WTC11 (cell line): Measurements from ENCODE around the gene EIF4G1. TPM values are rescaled to one million over a fixed set of nuclear protein-coding genes. Genes with fewer than 3 reads are reported as not detected.
A peak's percentile ranks its signal among the peaks of the same experiment; 100 is the strongest.

Experiments
- ATAC-seq: fragments of 200-7000 bp; cut with Tn5 transposase; 2 replicates; pipeline ENCODE4 v1.10.0; 2021; ENCODE audit warnings: mild to moderate bottlenecking, moderate library complexity
- CTCF ChIA-PET: fragments of 300-600 bp; sonication (Branson Sonifier 250); formaldehyde crosslinking; loops from one replicate; lab custom pipeline; 2021; ENCODE audit warnings: antibody characterized with exemption; lab: Charles Lee
- POLR2A ChIA-PET: fragments of 350-600 bp; sonication (Branson Sonifier 250); formaldehyde crosslinking; loops from one replicate; lab custom pipeline; 2021; ENCODE audit warnings: antibody characterized with exemption; lab: Charles Lee
- DNase-seq: peaks from one replicate; pipeline ENCODE4 v3.0.0; 2021; ENCODE audit warnings: low spot score
- H3K27ac Mint-ChIP-seq: 2 replicates; pipeline ENCODE4 v1.8.0; 2021; ENCODE audit warnings: mixed read lengths
- H3K27me3 Mint-ChIP-seq: 2 replicates; pipeline ENCODE4 v1.8.0; 2021; ENCODE audit warnings: low read depth, mild to moderate bottlenecking, moderate library complexity, mixed read lengths
- H3K36me3 Mint-ChIP-seq: 2 replicates; pipeline ENCODE4 v1.8.0; 2021; ENCODE audit warnings: mixed read lengths
- H3K4me1 Mint-ChIP-seq: 2 replicates; pipeline ENCODE4 v1.8.0; 2022; ENCODE audit warnings: mixed read lengths
- H3K4me3 Mint-ChIP-seq: 2 replicates; pipeline ENCODE4 v1.8.0; 2021; ENCODE audit warnings: mild to moderate bottlenecking, moderate library complexity, mixed read lengths
- H3K9me3 Mint-ChIP-seq: 2 replicates; pipeline ENCODE4 v1.8.0; 2021; ENCODE audit warnings: mixed read lengths
- ATF1 ChIP-seq: sonication (generic); formaldehyde crosslinking; IDR thresholded peaks from 2 replicates; pipeline ENCODE4 v1.8.1; 2023; ENCODE audit warnings: mild to moderate bottlenecking, moderate library complexity, missing genetic modification reagents
- ELF4 ChIP-seq: sonication (generic); formaldehyde crosslinking; IDR thresholded peaks from 2 replicates; pipeline ENCODE4 v1.8.1; 2022; ENCODE audit warnings: low read depth, mild to moderate bottlenecking, moderate library complexity, missing genetic modification reagents
- FOXJ3 ChIP-seq: sonication (generic); formaldehyde crosslinking; IDR thresholded peaks from 2 replicates; pipeline ENCODE4 v1.9.0; 2021; ENCODE audit warnings: missing genetic modification reagents, mild to moderate bottlenecking, borderline replicate concordance
- FOXK1 ChIP-seq: sonication (generic); formaldehyde crosslinking; IDR thresholded peaks from 2 replicates; pipeline ENCODE4 v1.8.0; 2022; ENCODE audit warnings: mild to moderate bottlenecking, moderate library complexity, missing genetic modification reagents
- MYBL2 ChIP-seq: sonication (generic); formaldehyde crosslinking; IDR thresholded peaks from 2 replicates; pipeline ENCODE4 v1.8.1; 2023; ENCODE audit warnings: mild to moderate bottlenecking, moderate library complexity, missing genetic modification reagents
- NFE2L1 ChIP-seq: sonication (generic); formaldehyde crosslinking; IDR thresholded peaks from 2 replicates; pipeline ENCODE4 v1.8.1; 2023; ENCODE audit warnings: missing genetic modification reagents
- NR1H2 ChIP-seq: sonication (generic); formaldehyde crosslinking; IDR thresholded peaks from 2 replicates; pipeline ENCODE4 v1.9.0; 2021; ENCODE audit warnings: mild to moderate bottlenecking, moderate library complexity, missing genetic modification reagents
- NR3C1 ChIP-seq: sonication (generic); formaldehyde crosslinking; conservative IDR thresholded peaks from 2 replicates; pipeline ENCODE4 v1.8.1; 2023; ENCODE audit warnings: low read depth, mild to moderate bottlenecking, missing genetic modification reagents
- SMAD4 ChIP-seq: sonication (generic); formaldehyde crosslinking; IDR thresholded peaks from 2 replicates; pipeline ENCODE4 v1.8.0; 2022; ENCODE audit warnings: mild to moderate bottlenecking, missing genetic modification reagents
- SOX15 ChIP-seq: fragments of 250-450 bp; sonication (Bioruptor Pico); IDR thresholded peaks from 2 replicates; pipeline ENCODE4 v1.9.0; 2021; ENCODE audit warnings: mild to moderate bottlenecking
- SP1 ChIP-seq: sonication (generic); formaldehyde crosslinking; conservative IDR thresholded peaks from 2 replicates; pipeline ENCODE4 v1.8.1; 2022; ENCODE audit warnings: missing genetic modification reagents
- TP53 ChIP-seq: sonication (generic); formaldehyde crosslinking; IDR thresholded peaks from 2 replicates; pipeline ENCODE4 v1.8.1; 2023; ENCODE audit warnings: mild to moderate bottlenecking, missing genetic modification reagents
- total RNA-seq: library from RNA; stranded (reverse); gene quantifications from 3 replicates; pipeline ENCODE4 v1.2.3, GENCODE V29; 2021
- TF ChIP-seq, protein P1 (sequence below): fragments of 250-450 bp; sonication (Bioruptor Pico); IDR thresholded peaks from 2 replicates; pipeline ENCODE4 v2.1.2; 2022; ENCODE audit warnings: mild to moderate bottlenecking, moderate library complexity
- TF ChIP-seq, protein P2 (sequence below): sonication (generic); formaldehyde crosslinking; IDR thresholded peaks from 2 replicates; pipeline ENCODE4 v1.8.0; 2023; ENCODE audit warnings: missing genetic modification reagents, mild to moderate bottlenecking, borderline replicate concordance
- TF ChIP-seq, protein P3 (sequence below): sonication (generic); formaldehyde crosslinking; IDR thresholded peaks from 2 replicates; pipeline ENCODE4 v1.8.1; 2023; ENCODE audit warnings: mild to moderate bottlenecking, missing genetic modification reagents, moderate library complexity
- TF ChIP-seq, protein P4 (sequence below): fragments of 250-450 bp; sonication (Bioruptor Pico); conservative IDR thresholded peaks from 2 replicates; pipeline ENCODE4 v1.9.0; 2021; ENCODE audit warnings: mild to moderate bottlenecking
- TF ChIP-seq, protein P5 (sequence below): sonication (generic); formaldehyde crosslinking; IDR thresholded peaks from 2 replicates; pipeline ENCODE4 v1.8.0; 2022; ENCODE audit warnings: mild to moderate bottlenecking, missing genetic modification reagents
- TF ChIP-seq, protein P6 (sequence below): sonication (generic); formaldehyde crosslinking; IDR thresholded peaks from 2 replicates; pipeline ENCODE4 v1.8.1; 2022; ENCODE audit warnings: low read depth, mild to moderate bottlenecking, moderate library complexity, missing genetic modification reagents, borderline replicate concordance
- TF ChIP-seq, protein P7 (sequence below): sonication (generic); formaldehyde crosslinking; IDR thresholded peaks from 2 replicates; pipeline ENCODE4 v1.8.1; 2023; ENCODE audit warnings: mild to moderate bottlenecking, missing genetic modification reagents, borderline replicate concordance

Gene EIF4G1
- total RNA-seq, 1 experiment from 2014 or later, result 557 TPM

DNA sequence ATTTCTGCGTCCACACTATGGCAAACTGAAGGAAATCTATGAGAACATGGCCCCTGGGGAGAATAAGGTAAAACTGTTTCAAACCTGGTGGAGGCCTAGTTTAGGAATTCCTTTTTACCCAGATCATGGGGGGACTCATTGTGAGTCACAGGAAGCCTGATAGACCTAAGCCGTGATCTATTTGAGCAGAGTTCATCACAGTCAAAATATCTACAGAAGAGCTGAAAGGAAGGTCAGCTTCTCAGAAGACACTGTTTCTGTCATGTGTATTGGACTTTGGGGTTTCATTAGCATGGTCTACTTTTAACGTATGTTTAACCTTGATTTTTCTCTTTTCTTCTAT lies 14.1 kb upstream of the EIF4G1 start (continued):
- TF ChIP-seq, protein P1, sequence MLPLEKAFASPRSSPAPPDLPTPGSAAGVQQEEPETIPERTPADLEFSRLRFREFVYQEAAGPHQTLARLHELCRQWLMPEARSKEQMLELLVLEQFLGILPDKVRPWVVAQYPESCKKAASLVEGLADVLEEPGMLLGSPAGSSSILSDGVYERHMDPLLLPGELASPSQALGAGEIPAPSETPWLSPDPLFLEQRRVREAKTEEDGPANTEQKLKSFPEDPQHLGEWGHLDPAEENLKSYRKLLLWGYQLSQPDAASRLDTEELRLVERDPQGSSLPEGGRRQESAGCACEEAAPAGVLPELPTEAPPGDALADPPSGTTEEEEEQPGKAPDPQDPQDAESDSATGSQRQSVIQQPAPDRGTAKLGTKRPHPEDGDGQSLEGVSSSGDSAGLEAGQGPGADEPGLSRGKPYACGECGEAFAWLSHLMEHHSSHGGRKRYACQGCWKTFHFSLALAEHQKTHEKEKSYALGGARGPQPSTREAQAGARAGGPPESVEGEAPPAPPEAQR, result no peak
- TF ChIP-seq, protein P2, sequence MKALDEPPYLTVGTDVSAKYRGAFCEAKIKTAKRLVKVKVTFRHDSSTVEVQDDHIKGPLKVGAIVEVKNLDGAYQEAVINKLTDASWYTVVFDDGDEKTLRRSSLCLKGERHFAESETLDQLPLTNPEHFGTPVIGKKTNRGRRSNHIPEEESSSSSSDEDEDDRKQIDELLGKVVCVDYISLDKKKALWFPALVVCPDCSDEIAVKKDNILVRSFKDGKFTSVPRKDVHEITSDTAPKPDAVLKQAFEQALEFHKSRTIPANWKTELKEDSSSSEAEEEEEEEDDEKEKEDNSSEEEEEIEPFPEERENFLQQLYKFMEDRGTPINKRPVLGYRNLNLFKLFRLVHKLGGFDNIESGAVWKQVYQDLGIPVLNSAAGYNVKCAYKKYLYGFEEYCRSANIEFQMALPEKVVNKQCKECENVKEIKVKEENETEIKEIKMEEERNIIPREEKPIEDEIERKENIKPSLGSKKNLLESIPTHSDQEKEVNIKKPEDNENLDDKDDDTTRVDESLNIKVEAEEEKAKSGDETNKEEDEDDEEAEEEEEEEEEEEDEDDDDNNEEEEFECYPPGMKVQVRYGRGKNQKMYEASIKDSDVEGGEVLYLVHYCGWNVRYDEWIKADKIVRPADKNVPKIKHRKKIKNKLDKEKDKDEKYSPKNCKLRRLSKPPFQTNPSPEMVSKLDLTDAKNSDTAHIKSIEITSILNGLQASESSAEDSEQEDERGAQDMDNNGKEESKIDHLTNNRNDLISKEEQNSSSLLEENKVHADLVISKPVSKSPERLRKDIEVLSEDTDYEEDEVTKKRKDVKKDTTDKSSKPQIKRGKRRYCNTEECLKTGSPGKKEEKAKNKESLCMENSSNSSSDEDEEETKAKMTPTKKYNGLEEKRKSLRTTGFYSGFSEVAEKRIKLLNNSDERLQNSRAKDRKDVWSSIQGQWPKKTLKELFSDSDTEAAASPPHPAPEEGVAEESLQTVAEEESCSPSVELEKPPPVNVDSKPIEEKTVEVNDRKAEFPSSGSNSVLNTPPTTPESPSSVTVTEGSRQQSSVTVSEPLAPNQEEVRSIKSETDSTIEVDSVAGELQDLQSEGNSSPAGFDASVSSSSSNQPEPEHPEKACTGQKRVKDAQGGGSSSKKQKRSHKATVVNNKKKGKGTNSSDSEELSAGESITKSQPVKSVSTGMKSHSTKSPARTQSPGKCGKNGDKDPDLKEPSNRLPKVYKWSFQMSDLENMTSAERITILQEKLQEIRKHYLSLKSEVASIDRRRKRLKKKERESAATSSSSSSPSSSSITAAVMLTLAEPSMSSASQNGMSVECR (CRISPR knock-in tag), result no peak
- TF ChIP-seq SOX15 (CRISPR knock-in tag), result no peak
- no peak for TF ChIP-seq MYBL2 (CRISPR knock-in tag)
- TF ChIP-seq, protein P3, sequence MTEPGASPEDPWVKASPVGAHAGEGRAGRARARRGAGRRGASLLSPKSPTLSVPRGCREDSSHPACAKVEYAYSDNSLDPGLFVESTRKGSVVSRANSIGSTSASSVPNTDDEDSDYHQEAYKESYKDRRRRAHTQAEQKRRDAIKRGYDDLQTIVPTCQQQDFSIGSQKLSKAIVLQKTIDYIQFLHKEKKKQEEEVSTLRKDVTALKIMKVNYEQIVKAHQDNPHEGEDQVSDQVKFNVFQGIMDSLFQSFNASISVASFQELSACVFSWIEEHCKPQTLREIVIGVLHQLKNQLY (CRISPR knock-in tag), result no peak
- no peak for TF ChIP-seq TP53
- TF ChIP-seq, protein P4, sequence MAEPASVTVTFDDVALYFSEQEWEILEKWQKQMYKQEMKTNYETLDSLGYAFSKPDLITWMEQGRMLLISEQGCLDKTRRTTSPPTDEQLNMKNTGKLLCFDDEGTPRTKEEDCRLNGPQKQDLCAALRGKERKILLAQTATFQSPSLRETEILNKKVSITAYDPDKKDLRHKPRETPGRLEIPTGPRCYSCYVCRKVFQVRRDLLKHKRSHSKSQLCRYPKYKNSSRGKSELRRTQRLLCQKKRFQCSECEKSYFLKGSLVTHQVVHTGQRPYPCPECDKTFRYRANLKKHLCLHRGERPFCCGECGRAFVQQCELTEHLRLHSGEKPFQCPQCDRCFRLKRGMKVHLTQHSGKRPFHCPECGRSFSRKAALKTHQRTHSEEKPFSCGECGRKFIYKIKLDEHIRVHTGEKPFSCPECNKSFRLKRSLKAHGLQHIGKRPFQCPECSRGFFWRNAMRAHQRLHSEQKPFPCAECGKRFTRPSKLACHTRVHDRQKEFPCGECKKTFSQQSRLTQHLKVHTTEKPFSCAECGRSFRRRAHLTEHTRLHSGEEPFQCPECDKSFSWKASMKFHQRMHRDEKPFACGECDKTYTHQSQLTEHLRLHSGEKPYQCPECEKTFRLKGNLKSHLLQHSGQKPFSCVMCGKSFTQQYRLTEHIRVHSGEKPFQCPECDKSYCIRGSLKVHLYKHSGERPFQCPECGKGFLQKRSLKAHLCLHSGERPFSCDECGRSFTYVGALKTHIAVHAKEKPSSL (CRISPR knock-in tag), result no peak

DNA sequence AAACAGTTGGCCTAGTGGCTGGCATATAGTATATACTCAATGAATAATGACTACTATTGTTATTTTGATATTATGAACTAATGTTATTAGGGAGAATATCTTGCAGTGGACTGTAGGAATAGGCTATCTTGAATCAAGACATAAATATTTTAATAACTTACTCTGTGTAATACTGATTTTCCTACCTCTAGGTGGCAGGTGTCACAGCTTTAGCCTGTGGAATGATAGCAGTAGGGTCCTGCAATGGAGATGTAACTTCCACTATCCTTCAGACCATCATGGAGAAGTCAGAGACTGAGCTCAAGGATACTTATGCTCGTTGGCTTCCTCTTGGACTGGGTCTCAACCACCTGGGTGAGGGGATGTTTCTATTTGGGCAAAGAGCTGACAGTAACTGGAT lies 8.8 kb upstream of the EIF4G1 start:
- H3K27me3 Mint-ChIP-seq, result no peaks in the 10 kb centered on the region
- ChIA-PET CTCF (interaction anchor here (1.1 kb wide), 1 partner anchor 33 kb away, joined by 3 read pairs; no protein-coding TSS in a partner anchor), POLR2A (no interaction called here)
- H3K4me1 Mint-ChIP-seq, result peaks cover 1% of the 10 kb centered on the region; the same call in 1 of the 2 replicates
- H3K4me3 Mint-ChIP-seq, result no peak overlapping the region
- no peak overlapping the region for H3K27ac Mint-ChIP-seq
- peak; percentile 26; the same call in 1 of the 2 replicates for ATAC-seq
- H3K9me3 Mint-ChIP-seq, result no peaks in the 10 kb centered on the region
- no peak for DNase-seq
- peaks cover 87% of the 10 kb centered on the region for H3K36me3 Mint-ChIP-seq
- TF ChIP-seq NR1H2 (CRISPR knock-in tag) (no peak), SMAD4 (CRISPR knock-in tag) (no peak), FOXK1 (CRISPR knock-in tag) (no peak), ATF1 (CRISPR knock-in tag) (no peak), MYBL2 (CRISPR knock-in tag) (no peak), SP1 (no peak), FOXJ3 (CRISPR knock-in tag) (no peak), NR3C1 (CRISPR knock-in tag) (no peak), ELF4 (no peak), NFE2L1 (CRISPR knock-in tag) (no peak), TP53 (no peak)
- TF ChIP-seq, protein P5, sequence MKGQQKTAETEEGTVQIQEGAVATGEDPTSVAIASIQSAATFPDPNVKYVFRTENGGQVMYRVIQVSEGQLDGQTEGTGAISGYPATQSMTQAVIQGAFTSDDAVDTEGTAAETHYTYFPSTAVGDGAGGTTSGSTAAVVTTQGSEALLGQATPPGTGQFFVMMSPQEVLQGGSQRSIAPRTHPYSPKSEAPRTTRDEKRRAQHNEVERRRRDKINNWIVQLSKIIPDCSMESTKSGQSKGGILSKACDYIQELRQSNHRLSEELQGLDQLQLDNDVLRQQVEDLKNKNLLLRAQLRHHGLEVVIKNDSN (CRISPR knock-in tag), result no peak
- TF ChIP-seq, protein P6, sequence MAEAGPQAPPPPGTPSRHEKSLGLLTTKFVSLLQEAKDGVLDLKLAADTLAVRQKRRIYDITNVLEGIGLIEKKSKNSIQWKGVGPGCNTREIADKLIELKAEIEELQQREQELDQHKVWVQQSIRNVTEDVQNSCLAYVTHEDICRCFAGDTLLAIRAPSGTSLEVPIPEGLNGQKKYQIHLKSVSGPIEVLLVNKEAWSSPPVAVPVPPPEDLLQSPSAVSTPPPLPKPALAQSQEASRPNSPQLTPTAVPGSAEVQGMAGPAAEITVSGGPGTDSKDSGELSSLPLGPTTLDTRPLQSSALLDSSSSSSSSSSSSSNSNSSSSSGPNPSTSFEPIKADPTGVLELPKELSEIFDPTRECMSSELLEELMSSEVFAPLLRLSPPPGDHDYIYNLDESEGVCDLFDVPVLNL, result no peak
- TF ChIP-seq, protein P7, sequence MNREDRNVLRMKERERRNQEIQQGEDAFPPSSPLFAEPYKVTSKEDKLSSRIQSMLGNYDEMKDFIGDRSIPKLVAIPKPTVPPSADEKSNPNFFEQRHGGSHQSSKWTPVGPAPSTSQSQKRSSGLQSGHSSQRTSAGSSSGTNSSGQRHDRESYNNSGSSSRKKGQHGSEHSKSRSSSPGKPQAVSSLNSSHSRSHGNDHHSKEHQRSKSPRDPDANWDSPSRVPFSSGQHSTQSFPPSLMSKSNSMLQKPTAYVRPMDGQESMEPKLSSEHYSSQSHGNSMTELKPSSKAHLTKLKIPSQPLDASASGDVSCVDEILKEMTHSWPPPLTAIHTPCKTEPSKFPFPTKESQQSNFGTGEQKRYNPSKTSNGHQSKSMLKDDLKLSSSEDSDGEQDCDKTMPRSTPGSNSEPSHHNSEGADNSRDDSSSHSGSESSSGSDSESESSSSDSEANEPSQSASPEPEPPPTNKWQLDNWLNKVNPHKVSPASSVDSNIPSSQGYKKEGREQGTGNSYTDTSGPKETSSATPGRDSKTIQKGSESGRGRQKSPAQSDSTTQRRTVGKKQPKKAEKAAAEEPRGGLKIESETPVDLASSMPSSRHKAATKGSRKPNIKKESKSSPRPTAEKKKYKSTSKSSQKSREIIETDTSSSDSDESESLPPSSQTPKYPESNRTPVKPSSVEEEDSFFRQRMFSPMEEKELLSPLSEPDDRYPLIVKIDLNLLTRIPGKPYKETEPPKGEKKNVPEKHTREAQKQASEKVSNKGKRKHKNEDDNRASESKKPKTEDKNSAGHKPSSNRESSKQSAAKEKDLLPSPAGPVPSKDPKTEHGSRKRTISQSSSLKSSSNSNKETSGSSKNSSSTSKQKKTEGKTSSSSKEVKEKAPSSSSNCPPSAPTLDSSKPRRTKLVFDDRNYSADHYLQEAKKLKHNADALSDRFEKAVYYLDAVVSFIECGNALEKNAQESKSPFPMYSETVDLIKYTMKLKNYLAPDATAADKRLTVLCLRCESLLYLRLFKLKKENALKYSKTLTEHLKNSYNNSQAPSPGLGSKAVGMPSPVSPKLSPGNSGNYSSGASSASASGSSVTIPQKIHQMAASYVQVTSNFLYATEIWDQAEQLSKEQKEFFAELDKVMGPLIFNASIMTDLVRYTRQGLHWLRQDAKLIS (CRISPR knock-in tag), result no peak
